Kasumi-1 (cell line): ENCODE results near the gene CREB3L2.
"Not testable (repeated sequence)": the region's sequence is repeated elsewhere in the genome, so short reads cannot be mapped to it uniquely, and the experiment has no call there.

Experiments used
- DNase-seq, 2 experiments: peaks; one replicate each; lab custom pipeline; 2025; lab: John Stamatoyannopoulos, UW

Gene CREB3L2

GRCh38 chr7:137987563-137987962 lies 14.3 kb downstream of the CREB3L2 start:
- no peak for DNase-seq

- DNase-seq: no peak
These were observed 14.9 kb downstream of the CREB3L2 start for GRCh38 chr7:137987018-137987349.

DNA sequence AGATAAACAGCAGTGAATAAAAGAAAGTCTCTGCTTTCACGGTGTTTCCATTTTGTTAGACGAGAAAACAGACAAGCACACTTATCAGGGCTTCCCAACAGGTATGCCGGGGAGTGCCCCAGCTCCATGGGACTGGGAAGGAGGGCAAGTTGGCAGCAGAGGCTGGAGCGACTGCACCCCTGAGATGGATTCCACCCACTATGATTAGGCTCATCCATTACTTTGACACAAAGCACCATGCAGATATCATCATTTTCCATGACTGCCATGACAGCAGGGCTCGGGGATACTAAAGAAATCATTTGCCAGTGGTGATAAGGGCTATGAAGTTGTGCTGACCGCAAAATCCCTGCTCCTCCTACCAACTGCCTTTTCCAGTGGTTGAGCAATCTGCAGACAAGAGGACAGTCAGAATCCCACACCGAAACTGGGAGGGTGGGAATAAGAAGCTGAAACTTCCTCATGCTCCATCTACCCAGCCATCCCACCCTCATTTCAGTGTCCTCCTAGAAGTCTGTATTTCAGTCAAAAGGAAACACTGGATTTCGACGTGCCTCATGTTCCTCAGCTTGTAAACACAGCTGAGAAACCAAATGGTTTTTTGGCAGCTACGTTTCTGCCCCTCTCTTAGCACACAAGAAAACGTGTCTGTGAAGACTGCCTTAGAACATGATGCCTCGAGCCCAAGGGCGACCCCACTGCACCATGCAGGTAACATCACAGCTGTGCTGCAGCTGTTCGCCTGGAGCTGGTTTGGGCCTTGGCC lies 15.5 kb downstream of the CREB3L2 start:
- DNase-seq: no peak

DNA sequence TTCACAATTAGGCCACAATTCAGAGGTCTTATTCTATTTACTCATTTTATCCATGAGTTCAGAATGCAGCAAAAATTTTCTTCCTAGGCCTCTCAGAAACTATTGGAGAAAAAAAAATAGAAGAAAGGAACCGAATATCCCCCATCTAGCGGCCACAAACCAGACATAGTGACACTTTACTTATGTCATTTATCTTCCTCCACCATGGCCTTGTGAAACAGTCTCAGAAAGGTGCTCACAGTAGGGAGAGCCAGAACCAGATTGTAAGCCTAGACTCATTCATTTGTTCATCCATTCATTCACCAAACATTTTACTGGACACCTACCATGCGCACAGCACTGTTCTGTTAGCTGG lies 16.0 kb downstream of the CREB3L2 start:
- no peak for DNase-seq

DNA sequence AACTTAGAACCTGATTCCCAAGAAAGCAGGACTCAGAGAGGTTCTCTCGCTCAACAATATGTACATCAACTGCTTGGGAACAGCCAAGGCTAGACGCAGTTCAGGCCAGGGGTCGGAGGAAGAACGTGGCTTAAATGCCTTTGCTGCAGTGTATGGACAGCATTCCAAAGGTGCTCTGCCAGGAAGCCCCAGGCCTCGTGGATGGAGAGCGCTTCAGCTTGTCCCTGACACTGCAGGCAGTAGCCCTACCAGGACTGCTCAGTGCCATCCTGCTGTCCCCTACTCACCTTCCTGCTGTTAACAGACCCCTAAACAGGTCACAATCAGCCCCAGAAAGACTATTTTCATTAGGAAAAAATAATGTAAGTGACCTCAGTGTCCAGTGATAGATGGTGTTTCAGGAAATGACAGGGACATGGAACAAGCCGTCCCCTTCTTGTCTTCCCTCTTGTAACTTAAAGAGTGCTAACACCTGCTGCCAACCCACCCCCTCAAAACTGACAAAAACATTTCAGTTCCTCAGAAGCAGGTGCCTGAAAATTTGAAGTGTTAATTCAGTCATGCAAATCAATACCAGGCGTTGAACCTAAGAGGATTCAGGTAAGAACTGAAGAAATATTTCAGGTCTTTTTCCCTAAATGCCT lies 16.5 kb downstream of the CREB3L2 start:
- no peak for DNase-seq

GRCh38 chr7:137984181-137985041 lies 17.5 kb downstream of the CREB3L2 start:
- DNase-seq: no peak

- DNase-seq: no peak
These were observed 18.4 kb downstream of the CREB3L2 start for GRCh38 chr7:137983323-137984008.

DNA sequence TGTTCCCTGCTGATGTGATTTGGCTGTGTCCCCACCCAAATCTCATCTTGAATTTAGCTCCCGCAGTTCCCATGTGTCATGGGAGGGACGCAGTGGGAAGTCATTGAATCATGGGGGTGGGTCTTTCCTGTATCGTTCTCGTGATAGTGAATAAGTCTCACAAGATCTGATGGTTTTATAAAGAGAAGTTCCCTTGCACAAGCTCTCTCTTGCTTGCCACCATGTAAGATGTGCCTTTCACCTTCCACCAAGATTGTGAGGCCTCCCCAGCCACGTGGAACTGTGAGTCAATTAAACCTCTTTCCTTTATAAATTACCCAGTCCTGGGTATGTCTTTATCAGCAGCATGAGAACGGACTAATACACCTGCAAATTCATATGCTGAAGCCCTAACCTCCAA lies 19.5 kb downstream of the CREB3L2 start:
- not testable (repeated sequence) for DNase-seq

DNA sequence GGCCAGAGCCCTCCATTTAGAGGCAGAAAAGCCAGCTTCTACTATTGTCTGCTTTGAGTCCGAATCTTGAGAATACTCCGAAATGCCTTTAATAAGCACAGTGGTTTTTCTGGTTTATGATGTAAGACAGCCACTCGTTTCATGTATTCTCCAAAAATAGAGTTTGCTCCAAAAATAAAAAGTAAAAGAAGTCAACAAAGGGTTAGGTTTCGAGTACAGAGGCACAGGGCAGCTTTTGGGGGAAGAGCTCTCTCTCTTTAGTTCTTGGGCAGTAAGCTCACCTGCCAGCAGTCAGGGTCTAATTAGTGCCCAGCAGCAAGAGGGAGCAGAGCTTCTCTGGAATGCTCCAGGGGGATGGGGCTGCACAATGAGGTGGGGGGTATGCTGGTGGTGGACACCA lies 20.2 kb downstream of the CREB3L2 start:
- DNase-seq: no peak

- no peak for DNase-seq
These were observed 20.7 kb downstream of the CREB3L2 start for GRCh38 chr7:137981175-137981574.

- DNase-seq: no peak
These were observed 21.6 kb downstream of the CREB3L2 start for GRCh38 chr7:137980308-137980707.

- no peak for DNase-seq
These were observed 23.2 kb downstream of the CREB3L2 start for GRCh38 chr7:137978464-137979237.

DNA sequence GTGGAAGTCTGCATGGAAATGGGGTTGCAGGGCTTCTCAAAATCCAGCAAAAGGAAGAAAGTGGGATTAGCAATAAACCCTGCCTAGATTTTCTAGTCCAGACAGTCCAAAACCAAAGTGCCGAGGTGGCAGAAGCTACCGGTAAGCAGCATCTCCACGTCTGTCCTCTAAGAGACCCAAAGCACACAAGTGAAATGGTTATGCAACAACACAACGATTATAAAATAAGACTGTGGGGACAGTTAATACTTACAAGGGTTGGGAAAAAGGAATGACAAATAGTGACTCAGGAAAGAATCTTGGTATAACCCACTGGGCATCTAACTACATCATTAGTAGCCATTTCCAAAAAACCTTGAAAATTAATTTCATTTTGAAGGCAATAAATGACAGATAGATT lies 24.7 kb downstream of the CREB3L2 start:
- DNase-seq: no peak

GRCh38 chr7:137976696-137977095 lies 25.2 kb downstream of the CREB3L2 start:
- no peak for DNase-seq

DNA sequence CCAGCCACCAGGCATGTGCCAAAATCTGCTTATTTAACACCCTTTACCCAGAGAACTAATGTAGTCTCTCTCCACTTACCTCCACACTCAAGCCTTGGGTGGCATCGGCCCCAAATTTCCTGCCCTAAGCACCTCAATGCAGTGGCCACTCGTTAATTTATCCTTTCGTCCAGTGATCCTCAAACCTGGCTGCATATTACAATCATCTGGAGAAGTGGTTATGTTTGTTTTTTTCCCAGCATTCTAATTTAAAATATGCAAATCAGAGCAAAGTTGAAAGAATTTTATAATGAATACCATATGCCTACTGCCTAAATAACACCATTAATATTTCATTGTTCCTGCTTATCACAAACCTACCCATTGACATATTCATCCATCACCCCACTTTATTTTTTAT lies 25.7 kb downstream of the CREB3L2 start:
- DNase-seq: no peak

- DNase-seq: no peak
These were observed 26.1 kb downstream of the CREB3L2 start for GRCh38 chr7:137975768-137976167.

DNA sequence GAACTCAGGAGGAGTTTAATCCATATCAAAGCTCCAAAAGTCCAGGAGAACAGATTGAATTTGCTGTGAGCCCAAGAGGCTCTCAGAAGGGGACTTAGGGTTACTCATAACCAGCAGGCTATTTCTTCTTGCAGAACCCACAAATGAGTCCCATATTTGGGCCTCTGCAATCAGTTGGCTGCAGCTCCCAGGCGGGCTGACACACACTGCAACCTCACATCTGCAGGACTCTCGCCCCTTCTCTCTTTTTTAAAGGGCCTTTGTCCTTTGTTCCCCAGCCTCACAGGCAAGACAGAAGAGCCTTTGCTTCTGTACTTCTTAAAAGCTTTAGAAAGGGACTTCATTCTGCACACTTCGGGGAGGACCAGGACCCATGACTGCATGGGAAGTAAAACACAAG lies 26.7 kb downstream of the CREB3L2 start:
- peak in 1 of 2 experiments; percentile 7 for DNase-seq

DNA sequence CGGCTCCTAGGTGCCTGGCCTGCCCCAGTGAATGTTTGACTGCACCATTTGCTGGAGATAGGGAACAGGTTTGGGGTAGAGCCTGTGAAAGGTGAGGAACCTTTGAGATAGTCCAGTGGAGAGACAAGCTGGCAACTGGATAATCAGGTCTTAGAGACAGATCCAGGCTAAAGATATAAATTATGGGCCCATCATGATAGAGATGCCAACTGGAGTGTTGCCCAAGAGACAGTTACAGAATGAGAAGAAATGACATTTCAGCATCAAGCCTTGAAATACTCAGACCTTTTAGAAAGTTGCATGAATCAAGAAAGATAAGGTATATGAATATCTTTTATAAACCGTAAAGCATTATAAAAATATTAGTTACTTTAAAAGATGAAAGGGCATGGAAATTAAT lies 27.1 kb downstream of the CREB3L2 start:
- no peak for DNase-seq

DNA sequence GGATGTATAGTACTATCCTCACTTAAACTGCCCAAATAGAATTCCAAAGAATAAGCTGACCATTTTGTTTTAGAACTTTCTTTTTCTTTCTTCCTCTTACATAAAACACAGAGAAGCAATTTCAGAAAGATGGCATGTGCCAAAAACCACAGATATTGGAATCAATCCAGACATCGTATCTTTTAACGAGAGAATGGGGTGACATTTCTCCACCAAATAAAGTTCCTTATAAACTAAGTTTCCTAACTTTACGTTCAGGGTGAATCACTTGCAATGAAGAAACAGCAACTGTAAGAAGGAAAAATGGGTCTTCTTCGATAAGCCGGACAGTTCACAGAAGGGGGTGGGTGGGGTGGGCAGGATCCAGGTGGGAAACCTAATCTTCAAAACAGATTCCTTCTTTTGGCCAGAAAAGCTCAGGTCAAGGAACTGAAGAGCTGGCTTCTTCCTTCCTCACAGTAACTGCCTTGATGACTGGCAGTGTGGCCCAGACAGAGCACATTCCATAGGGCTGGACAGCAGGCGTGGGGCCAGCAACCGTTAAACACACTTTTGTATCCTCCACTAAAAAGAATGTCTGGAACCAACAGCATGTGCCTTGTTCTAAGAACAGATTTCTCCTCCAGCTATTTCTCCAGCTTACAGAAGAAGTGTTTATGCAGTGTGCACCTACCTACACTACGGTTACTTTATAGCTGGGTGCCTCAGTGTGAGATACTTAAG lies 31.5 kb downstream of the CREB3L2 start:
- no peak for DNase-seq

GRCh38 chr7:137969828-137970227 lies 32.1 kb downstream of the CREB3L2 start:
- DNase-seq: no peak

DNA sequence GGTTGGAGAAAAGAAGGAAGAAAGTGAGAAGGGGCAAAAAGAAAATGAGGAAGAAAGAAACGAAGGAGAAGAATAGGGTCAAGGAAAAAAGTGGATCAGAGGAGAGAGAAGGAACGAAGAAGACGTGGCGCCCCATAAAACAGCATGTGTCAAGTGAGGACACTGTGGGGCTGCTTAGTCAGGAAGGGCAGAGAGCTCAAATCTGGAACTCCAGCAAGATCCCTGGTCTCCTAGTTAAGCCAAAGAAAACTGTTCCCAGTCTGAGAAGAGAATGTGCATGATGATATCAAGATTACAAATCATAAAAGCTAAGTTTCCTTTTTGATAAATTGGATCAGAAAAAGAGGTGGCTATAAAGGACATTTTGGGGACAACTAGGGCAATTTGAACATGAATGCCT lies 33.0 kb downstream of the CREB3L2 start:
- DNase-seq: no peak
